Chondrocyte (in vitro differentiated cells): Measurements from ENCODE around the gene TMEM35B. TPM values are rescaled to one million over a fixed set of nuclear protein-coding genes. Genes with fewer than 3 reads are reported as not detected.

Experiments used
- DNase-seq: peaks from one replicate; pipeline ENCODE4 v3.0.0; 2021; ENCODE audit warnings: mixed read lengths, low spot score
- H3K27ac Mint-ChIP-seq: one replicate; pipeline ENCODE4 v1.8.0; 2021; ENCODE audit warnings: mild to moderate bottlenecking, moderate library complexity, mixed read lengths; ENCODE audit not compliant: unreplicated experiment
- H3K27me3 Mint-ChIP-seq: 2 replicates; pipeline ENCODE4 v1.8.0; 2021; ENCODE audit warnings: low read depth, mixed read lengths
- H3K36me3 Mint-ChIP-seq: 2 replicates; pipeline ENCODE4 v1.8.0; 2021; ENCODE audit warnings: low read depth, mixed read lengths
- H3K4me1 Mint-ChIP-seq: 2 replicates; pipeline ENCODE4 v1.8.0; 2021; ENCODE audit warnings: low read depth, mild to moderate bottlenecking, mixed read lengths
- H3K4me3 Mint-ChIP-seq: one replicate; pipeline ENCODE4 v1.8.0; 2021; ENCODE audit warnings: mild to moderate bottlenecking, moderate library complexity, mixed read lengths; ENCODE audit not compliant: unreplicated experiment
- H3K9me3 Mint-ChIP-seq: 2 replicates; pipeline ENCODE4 v1.8.0; 2021; ENCODE audit warnings: low read depth, mixed read lengths
- CTCF ChIP-seq: fragments of 200-600 bp; sonication (generic); IDR thresholded peaks from 2 replicates; pipeline ENCODE4 v1.5.0; 2021; ENCODE audit warnings: antibody characterized with exemption, mild to moderate bottlenecking, moderate library complexity
- total RNA-seq: library from RNA; stranded (reverse); gene quantifications from 3 replicates; pipeline ENCODE4 v1.2.1, GENCODE V29; 2021

The TMEM35B gene
- total RNA-seq, 1 donor from 2014 or later = 17.7 TPM

GRCh38 chr1:34977210-34977471 lies 8.0 kb downstream of the TMEM35B start:
- Mint-ChIP-seq H3K36me3 (no peaks in the 10 kb centered on the region), H3K4me3 (no peak overlapping the region), H3K27me3 (peaks cover 1% of the 10 kb centered on the region), H3K9me3 (no peaks in the 10 kb centered on the region), H3K27ac (no peak overlapping the region), H3K4me1 (peaks cover 4% of the 10 kb centered on the region)
- TF ChIP-seq CTCF = no peak
- DNase-seq = no peak

- H3K36me3 Mint-ChIP-seq = no peaks in the 10 kb centered on the region
- DNase-seq = no peak
- no peak overlapping the region for H3K27ac Mint-ChIP-seq
- H3K4me1 Mint-ChIP-seq = peaks cover 4% of the 10 kb centered on the region
- H3K4me3 Mint-ChIP-seq = no peak overlapping the region
- TF ChIP-seq CTCF = no peak
- no peaks in the 10 kb centered on the region for H3K9me3 Mint-ChIP-seq
- H3K27me3 Mint-ChIP-seq = peaks cover 4% of the 10 kb centered on the region
Measured at GRCh38 chr1:34976384-34977209, 8.6 kb downstream of the TMEM35B start.

- H3K36me3 Mint-ChIP-seq = no peaks in the 10 kb centered on the region
- no peaks in the 10 kb centered on the region for H3K9me3 Mint-ChIP-seq
- TF ChIP-seq CTCF = no peak
- H3K27me3 Mint-ChIP-seq = peaks cover 4% of the 10 kb centered on the region
- no peak overlapping the region for H3K27ac Mint-ChIP-seq
- H3K4me3 Mint-ChIP-seq = no peak overlapping the region
- peaks cover 6% of the 10 kb centered on the region for H3K4me1 Mint-ChIP-seq
- DNase-seq = no peak
Measured at GRCh38 chr1:34975771-34976170, 9.4 kb downstream of the TMEM35B start.

GRCh38 chr1:34975338-34975737 lies 9.8 kb downstream of the TMEM35B start:
- DNase-seq = no peak
- no peak overlapping the region for H3K27ac Mint-ChIP-seq
- peaks cover 6% of the 10 kb centered on the region for H3K4me1 Mint-ChIP-seq
- H3K9me3 Mint-ChIP-seq = no peaks in the 10 kb centered on the region
- no peak for TF ChIP-seq CTCF
- H3K36me3 Mint-ChIP-seq = no peaks in the 10 kb centered on the region
- peaks cover 4% of the 10 kb centered on the region for H3K27me3 Mint-ChIP-seq
- H3K4me3 Mint-ChIP-seq = no peak overlapping the region

- H3K27ac Mint-ChIP-seq = no peak overlapping the region
- no peak overlapping the region for H3K4me3 Mint-ChIP-seq
- no peaks in the 10 kb centered on the region for H3K36me3 Mint-ChIP-seq
- no peaks in the 10 kb centered on the region for H3K9me3 Mint-ChIP-seq
- peaks cover 4% of the 10 kb centered on the region for H3K27me3 Mint-ChIP-seq
- H3K4me1 Mint-ChIP-seq = peaks cover 6% of the 10 kb centered on the region
- TF ChIP-seq CTCF = no peak
- no peak for DNase-seq
Measured at GRCh38 chr1:34974626-34975025, 10.5 kb downstream of the TMEM35B start.
